ENCODE data around the gene RBPMS2. TPM values are rescaled to one million over a fixed set of nuclear protein-coding genes. Genes with fewer than 3 reads are reported as not detected.

Gene RBPMS2
- total RNA-seq, 1 experiment from 2014 or later: 0.06 TPM

DNA sequence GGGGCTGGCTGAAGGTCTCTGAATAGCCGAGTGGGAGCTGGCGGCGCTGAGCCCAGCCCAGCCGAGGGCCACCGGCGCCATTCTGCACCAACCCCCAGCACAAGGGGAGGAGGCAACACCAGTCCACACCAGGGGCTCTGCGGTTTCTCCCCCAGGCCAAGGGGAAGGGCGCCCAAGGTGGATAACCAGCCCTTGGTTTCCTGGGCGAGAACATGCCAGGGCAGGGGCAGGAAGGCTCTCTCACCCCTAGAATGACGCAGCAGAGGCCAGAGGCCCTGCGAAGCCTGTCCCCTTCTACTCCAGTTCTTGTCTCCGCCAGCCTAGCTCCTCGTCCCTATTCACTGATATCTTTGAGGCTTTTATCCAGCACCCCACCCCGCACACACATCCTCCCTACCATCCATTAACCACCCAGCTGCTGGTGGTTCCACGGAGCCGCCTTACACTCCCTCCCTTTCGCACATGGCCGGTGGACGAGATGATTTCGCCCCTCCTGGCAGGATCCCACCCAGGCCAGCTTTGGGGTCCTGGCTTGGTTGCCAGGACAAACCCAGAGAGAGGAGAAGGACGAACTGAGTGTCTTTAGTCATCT is 1.3 kb downstream of the RBPMS2 start:
- H3K9me3 ChIP-seq (replicated peaks): no peaks in the 10 kb centered on the region
- H3K27ac ChIP-seq: no peak overlapping the region
- H3K4me3 ChIP-seq: no peak overlapping the region
- peaks cover 12% of the 10 kb centered on the region; the same call in 1 of the 2 replicates for H3K4me1 ChIP-seq
- no peaks in the 10 kb centered on the region for H3K36me3 ChIP-seq
- no peaks in the 10 kb centered on the region for H3K27me3 ChIP-seq
- peak in 1 of 2 experiments; percentile 16 for DNase-seq

DNA sequence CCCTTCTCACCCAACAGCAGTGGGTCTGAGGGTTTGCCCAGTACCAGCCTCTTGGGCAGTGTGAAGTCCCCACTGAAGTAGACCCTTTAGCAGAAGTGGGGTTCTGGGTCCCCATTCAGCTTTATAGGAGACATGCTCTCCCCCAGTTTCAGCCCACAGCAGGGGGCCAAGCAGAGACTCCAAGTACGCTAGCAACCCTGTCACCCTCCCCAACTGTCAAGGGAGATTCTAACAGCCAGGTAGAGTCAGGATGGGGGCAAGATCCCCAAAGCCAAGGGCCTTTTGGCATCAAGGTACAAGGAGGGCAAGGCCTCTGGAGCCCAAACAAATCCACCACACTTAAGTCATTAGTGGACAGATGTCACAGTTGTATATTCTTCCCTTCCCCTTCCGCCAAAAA is 1.8 kb downstream of the RBPMS2 start:
- Histone ChIP-seq H3K4me3 (no peak overlapping the region), H3K36me3 (no peaks in the 10 kb centered on the region), H3K27me3 (no peaks in the 10 kb centered on the region), H3K9me3 (replicated peaks) (no peaks in the 10 kb centered on the region), H3K27ac (no peak overlapping the region), H3K4me1 (peaks cover 12% of the 10 kb centered on the region; the same call in 1 of the 2 replicates)
- no peak for DNase-seq

DNA sequence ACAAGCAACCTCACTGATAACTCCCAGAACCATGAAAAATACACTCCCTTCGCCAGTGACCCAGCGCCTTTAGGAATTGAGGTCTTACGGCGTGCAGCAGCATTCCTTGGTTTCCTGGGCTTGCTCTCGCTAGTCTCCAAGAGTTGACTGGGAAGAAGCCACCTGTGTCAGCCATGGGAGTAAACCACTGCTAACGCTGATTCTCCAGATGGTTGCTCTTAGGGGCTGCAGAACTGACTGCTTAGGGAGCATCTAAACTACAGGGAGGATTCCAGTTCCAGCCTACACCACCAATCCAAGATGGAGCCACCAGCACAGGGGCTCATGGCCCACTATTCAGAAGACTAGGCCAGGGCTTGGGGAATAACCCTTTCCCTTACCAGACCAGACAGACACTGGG is 2.4 kb downstream of the RBPMS2 start:
- no peaks in the 10 kb centered on the region for H3K27me3 ChIP-seq
- H3K27ac ChIP-seq: no peak overlapping the region
- no peaks in the 10 kb centered on the region for H3K9me3 ChIP-seq (replicated peaks)
- no peaks in the 10 kb centered on the region for H3K36me3 ChIP-seq
- DNase-seq: no peak
- no peak overlapping the region for H3K4me3 ChIP-seq
- peaks cover 12% of the 10 kb centered on the region; the same call in 1 of the 2 replicates for H3K4me1 ChIP-seq

DNA sequence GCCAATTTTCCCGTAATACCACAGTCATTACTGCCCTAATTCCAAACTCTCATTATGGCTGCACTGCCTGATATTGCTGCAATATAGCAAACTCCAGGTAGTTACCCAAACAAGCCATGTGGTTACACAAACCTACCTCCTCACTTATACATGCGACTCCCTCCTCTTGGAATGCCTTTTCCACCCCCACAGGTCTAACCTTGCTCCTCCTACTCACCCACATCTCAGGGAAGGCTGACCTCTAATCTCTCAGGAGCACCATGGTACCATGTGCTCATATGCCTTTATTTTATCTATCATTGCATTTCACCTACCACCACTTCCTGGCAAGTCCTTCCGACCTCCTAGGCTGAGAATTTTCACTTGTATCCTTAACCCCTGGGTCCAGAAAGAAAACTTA is 2.9 kb downstream of the RBPMS2 start:
- Histone ChIP-seq H3K27me3 (no peaks in the 10 kb centered on the region), H3K9me3 (replicated peaks) (no peaks in the 10 kb centered on the region), H3K4me3 (no peak overlapping the region), H3K4me1 (peaks cover 12% of the 10 kb centered on the region; the same call in 1 of the 2 replicates), H3K27ac (no peak overlapping the region), H3K36me3 (no peaks in the 10 kb centered on the region)
- DNase-seq: no peak

DNA sequence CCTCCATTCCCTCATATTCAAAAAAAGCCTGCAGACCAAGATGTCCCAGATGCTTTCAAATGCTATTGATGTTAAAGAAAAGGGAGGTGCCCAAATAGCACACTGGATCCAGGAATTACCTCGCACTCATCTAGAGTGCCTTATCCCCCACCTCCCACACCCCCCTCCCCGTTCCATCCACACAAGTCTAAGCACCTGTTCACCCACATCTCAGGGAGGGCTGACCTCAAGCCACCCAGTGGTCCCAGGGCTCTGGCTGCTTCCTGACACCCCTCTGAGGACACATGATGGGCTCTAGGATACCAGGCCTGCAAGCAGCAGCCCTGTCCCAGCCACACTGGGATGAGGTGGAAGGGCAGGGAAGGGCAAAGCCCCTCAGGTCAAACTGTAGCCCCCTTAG is 4.8 kb downstream of the RBPMS2 start:
- Histone ChIP-seq H3K27me3 (no peaks in the 10 kb centered on the region), H3K4me1 (peaks cover 9% of the 10 kb centered on the region; the same call in 1 of the 2 replicates), H3K36me3 (no peaks in the 10 kb centered on the region), H3K9me3 (replicated peaks) (no peaks in the 10 kb centered on the region), H3K4me3 (no peak overlapping the region), H3K27ac (no peak overlapping the region)
- peak; percentile 55 to 70 for DNase-seq

DNA sequence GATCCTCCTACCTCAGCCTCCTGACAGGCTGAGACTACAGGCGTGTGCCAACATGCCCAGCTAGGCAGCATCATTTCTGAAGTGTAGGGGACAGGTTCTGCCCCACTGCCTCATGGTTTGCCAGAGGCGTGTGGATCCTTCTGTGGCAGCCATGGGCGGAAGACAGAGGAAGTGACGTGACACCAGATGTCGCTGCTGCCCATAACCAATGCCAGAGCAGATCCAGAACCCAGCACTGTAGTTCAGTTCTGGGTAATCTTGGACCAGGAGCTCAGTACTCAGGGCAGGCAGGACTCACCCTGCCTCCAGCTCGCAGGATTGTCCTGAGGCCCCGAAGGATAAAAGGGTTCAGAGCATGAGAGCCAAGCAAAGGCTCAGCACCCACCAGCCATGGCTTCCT is 8.2 kb downstream of the RBPMS2 start:
- Histone ChIP-seq H3K4me1 (peaks cover 9% of the 10 kb centered on the region; the same call in 1 of the 2 replicates), H3K9me3 (replicated peaks) (no peaks in the 10 kb centered on the region), H3K27me3 (no peaks in the 10 kb centered on the region), H3K27ac (no peak overlapping the region), H3K36me3 (no peaks in the 10 kb centered on the region), H3K4me3 (no peak overlapping the region)
- no peak for DNase-seq

DNA sequence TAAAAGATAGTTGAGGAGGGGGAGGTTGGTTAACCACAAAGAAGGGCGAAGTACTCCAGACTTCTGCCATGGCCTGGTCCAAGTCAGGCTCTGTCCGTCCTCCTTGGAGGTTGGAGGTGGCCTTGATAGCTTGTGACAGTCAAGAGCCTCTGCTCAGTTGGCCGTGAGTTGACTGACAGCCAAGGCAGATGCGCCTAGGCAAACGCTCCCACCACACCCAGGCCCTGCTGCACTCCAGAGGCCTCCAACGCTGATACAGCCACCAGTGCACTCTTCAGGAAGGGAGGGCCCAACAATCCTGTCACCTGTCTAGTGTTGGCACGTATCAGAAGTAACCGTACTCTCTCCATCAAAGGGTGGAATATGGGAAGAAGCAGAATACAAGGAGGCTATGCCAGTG is 9.3 kb downstream of the RBPMS2 start:
- no peaks in the 10 kb centered on the region for H3K9me3 ChIP-seq (replicated peaks)
- H3K27me3 ChIP-seq: no peaks in the 10 kb centered on the region
- H3K36me3 ChIP-seq: no peaks in the 10 kb centered on the region
- H3K4me1 ChIP-seq: peaks cover 9% of the 10 kb centered on the region; the same call in 1 of the 2 replicates
- no peak overlapping the region for H3K27ac ChIP-seq
- H3K4me3 ChIP-seq: no peak overlapping the region
- no peak for DNase-seq

DNA sequence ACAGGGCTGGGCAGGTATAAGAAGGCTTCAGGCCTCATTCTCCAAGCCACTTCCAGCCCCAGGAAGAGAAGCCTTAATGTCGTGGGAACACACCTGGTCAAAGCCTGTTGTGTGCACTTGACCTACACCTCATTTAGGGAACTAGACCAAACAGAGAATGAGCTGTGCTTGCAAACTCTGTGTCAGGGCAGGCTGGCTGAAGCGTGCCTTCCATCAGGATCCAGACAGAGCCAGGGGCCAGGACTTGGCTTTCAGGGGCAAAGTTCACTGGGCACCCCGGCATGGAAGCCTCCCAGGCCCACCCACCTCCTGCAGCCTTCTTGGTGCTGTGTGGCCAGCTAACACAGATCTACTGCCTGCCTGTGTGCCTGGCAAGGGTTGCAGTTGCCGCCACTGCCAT is 11.5 kb downstream of the RBPMS2 start:
- no peaks in the 10 kb centered on the region for H3K4me1 ChIP-seq
- H3K4me3 ChIP-seq: no peak overlapping the region
- H3K9me3 ChIP-seq (replicated peaks): no peaks in the 10 kb centered on the region
- no peak overlapping the region for H3K27ac ChIP-seq
- H3K27me3 ChIP-seq: no peaks in the 10 kb centered on the region
- H3K36me3 ChIP-seq: no peaks in the 10 kb centered on the region
- DNase-seq: no peak

DNA sequence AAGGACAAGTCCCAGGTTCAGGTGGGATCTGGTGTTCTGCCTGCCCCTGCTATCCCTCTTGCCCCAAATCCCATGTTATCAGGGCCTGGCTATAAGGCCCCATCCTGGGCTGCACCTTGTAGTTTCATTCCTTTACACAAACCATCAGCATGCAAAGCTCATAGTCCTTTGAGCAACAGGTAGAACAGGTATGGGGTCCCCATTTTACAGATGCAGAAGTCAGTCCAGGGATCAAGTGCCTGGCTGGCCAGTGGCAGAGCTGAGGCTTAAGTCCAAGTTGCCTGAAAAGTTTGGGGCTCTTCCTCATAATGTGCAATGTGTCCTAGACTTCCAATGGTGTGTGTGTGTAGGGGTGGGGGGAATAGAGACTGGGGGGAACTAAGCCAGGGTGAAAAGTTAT is 11.9 kb downstream of the RBPMS2 start:
- no peak for DNase-seq
- H3K4me1 ChIP-seq: no peaks in the 10 kb centered on the region

DNA sequence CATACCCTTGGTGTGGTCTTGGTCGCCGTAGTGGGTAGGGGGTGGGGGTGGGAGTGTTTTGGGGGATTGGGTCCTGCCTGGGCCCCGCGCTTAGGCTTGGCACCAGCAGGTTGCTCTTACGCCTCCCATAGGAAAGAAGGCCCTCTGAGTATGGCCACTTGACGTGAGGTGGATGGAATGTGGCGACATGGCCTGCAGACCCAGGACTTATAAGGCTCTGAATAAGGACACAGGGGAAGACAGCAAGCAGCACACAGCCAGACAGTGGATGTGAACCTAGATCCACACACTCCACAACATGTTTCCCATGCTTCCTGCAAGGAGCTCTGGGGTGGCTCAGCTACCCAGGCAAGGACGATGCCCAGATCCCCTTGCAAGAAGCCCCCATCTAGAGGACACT is 12.4 kb downstream of the RBPMS2 start:
- no peak overlapping the region for H3K4me3 ChIP-seq
- no peak overlapping the region for H3K27ac ChIP-seq
- DNase-seq: no peak
- H3K36me3 ChIP-seq: no peaks in the 10 kb centered on the region
- H3K4me1 ChIP-seq: no peaks in the 10 kb centered on the region
- H3K9me3 ChIP-seq (replicated peaks): no peaks in the 10 kb centered on the region
- H3K27me3 ChIP-seq: no peaks in the 10 kb centered on the region

More for the DNA sequence above, 11.9 kb downstream of the RBPMS2 start:
- Histone ChIP-seq H3K36me3 (no peaks in the 10 kb centered on the region), H3K27ac (no peak overlapping the region), H3K9me3 (replicated peaks) (no peaks in the 10 kb centered on the region), H3K27me3 (no peaks in the 10 kb centered on the region), H3K4me3 (no peak overlapping the region)

DNA sequence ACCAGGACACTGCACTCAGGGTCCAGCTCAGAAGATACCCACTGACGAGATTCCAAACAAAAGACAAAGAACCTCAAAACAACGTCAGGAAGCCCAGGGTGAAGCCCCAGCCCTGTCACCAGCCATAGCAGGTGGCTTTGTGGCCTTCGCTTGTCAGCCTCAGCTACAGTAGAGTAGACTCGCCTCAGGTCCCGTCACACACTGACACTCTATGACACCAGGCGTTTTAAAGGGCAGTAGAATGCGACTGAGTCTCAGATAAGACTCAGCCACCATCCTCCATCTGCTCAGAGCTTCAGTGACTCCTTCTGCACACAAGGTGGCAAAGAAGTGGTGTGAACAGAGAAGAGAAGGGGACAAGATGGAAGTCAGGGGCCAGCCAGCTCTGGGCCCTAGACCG is 12.8 kb downstream of the RBPMS2 start:
- Histone ChIP-seq H3K4me1 (no peaks in the 10 kb centered on the region), H3K36me3 (no peaks in the 10 kb centered on the region), H3K27ac (no peak overlapping the region), H3K9me3 (replicated peaks) (no peaks in the 10 kb centered on the region), H3K4me3 (no peak overlapping the region), H3K27me3 (no peaks in the 10 kb centered on the region)
- no peak for DNase-seq

DNA sequence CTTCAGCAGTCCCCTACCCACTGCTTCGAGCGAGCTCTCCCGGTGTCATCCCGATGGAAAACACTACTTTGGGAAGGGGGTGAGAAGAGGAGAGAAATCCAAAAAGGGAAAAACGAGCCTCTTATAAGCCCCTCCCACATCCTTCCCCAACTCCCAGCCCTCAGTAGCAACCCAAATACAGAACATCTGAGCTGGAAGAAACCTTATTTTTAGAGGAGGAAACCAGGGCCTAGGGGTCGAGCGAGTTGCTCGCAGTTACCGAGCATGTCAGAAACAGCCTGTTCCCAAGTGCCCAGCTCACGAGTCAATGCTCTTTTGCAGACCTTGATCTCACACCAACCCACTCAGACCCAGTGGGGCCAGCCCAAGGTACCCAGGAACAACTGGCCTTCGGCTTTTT is 14.2 kb downstream of the RBPMS2 start:
- Histone ChIP-seq H3K4me1 (no peaks in the 10 kb centered on the region), H3K4me3 (no peak overlapping the region), H3K27ac (no peak overlapping the region), H3K36me3 (no peaks in the 10 kb centered on the region), H3K9me3 (replicated peaks) (no peaks in the 10 kb centered on the region), H3K27me3 (no peaks in the 10 kb centered on the region)
- DNase-seq: no peak

DNA sequence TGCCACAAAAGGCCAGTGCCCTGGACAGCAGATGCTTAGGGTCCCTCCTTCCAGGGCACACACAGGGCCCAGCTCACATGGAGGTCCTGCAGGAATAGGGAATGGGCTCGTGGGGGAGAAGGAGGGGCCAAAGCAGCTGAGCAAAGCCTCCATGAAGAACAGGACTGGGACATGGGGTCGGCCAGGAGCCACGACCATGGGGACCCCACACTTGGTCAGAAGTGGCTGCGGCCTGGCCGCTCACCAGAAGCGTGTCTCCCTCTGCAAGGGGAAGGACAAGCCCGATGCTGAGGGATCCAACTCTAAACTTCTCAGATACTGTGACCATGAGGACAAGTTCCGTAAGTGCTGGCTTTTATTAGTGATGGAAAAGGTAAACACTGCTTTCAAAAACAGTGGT is 15.3 kb downstream of the RBPMS2 start:
- H3K27me3 ChIP-seq: no peaks in the 10 kb centered on the region
- H3K4me1 ChIP-seq: no peaks in the 10 kb centered on the region
- no peaks in the 10 kb centered on the region for H3K9me3 ChIP-seq (replicated peaks)

DNA sequence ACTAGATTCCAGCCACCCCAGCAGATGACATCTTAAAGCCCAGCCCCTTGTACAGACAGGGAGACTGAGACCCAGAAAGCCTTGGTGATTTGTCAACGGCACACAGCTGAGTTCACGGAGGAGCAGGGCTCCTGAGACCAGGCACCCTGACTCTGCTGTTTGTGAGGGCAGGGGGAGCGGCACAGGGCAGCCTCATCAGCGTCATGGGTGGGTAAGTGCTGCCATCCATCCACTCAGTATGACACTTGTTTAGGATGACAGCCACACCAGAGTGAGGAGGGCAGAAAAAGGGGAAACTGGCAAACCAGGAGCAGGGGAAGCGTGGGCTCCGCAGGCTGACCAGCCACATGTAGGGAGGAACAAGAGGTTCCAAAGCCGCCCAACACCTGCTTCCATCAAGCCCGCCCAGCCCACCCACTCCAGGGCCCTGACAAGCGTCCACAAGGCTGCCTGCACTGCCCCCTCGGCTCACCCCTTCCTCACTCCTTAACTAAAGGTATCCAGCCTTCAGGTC is 19.9 kb downstream of the RBPMS2 start:
- H3K4me1 ChIP-seq: no peaks in the 10 kb centered on the region
- no peak overlapping the region for H3K4me3 ChIP-seq

More for the DNA sequence above, 15.3 kb downstream of the RBPMS2 start:
- Histone ChIP-seq H3K27ac (no peak overlapping the region), H3K36me3 (no peaks in the 10 kb centered on the region), H3K4me3 (no peak overlapping the region)
- no peak for DNase-seq

DNA sequence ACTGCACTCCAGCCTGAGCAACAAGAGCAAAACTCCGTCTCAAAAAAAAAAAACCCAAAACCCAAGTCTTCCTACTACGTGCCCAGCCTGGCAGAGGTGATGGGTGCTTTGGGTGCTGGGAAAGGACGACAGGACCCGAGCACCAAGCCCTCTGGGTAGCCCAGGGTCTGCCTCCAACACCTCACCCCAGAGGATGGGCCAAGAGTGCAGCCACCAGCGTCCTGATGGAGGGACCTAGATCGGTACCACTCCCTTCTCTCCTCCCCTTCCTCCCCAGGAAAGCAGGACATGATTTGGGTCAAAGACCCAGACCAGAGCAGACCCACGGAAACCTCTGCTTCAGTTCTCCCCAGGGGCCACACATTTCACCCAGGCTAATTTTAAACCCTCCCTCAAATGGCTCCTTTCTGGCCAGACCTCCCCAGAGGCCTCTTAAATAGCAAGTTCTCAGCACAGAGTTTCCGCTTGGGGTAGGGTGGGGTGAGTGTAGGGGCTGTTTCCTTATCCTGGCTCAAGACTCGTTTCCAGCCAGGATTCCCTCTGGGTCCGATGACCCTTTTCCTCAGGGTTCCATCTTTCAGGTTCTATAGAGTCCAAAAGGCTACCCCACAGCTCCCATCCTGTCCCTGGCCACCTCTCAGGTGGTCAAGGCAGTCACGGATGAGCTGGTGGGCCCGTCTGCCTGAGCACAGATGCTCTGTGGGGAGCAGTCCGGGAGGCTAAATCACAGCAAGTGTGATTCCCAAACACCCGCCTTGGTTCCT is 20.5 kb downstream of the RBPMS2 start:
- H3K4me3 ChIP-seq: no peak overlapping the region
- no peaks in the 10 kb centered on the region for H3K4me1 ChIP-seq
- H3K27me3 ChIP-seq: no peaks in the 10 kb centered on the region
- H3K36me3 ChIP-seq: no peaks in the 10 kb centered on the region
- no peaks in the 10 kb centered on the region for H3K9me3 ChIP-seq (replicated peaks)
- H3K27ac ChIP-seq: no peak overlapping the region
- DNase-seq: no peak

More for the DNA sequence above, 19.9 kb downstream of the RBPMS2 start:
- Histone ChIP-seq H3K36me3 (no peaks in the 10 kb centered on the region), H3K27ac (no peak overlapping the region), H3K27me3 (no peaks in the 10 kb centered on the region), H3K9me3 (replicated peaks) (no peaks in the 10 kb centered on the region)
- DNase-seq: no peak

Data from SJCRH30 (cell line).